GM19372 (cell line): ENCODE results near the gene ABCG8.
A peak's percentile ranks its signal among the peaks of the same experiment; 100 is the strongest.

Source experiments
- ATAC-seq: cut with Tn5 transposase; IDR thresholded peaks from one replicate; pipeline ENCODE4 v1.9.1; 2021; ENCODE audit warnings: mild to moderate bottlenecking, low read depth, moderate library complexity; ENCODE audit not compliant: unreplicated experiment

The ABCG8 gene

DNA sequence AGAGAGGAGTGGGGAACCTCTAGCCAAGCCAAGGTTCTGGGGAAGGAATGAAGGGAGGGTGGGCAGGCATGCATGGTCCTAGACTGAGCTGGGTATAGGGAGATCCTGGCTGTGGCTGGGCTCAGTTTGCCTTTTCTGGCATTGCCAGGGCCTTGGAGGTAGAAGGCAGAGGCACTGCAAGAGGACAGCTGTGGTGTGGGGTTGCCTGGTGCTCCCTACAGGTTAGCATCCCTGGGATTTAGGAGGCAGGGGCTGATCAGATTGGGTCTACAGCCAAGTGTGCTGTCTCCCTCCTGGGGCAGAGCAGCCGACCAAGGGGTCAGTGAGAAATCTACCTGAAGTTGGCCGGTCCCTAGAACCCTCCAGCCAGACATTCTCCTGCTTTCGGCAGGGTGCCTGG lies 15.9 kb downstream of the ABCG8 start:
- no peak for ATAC-seq

- no peak for ATAC-seq
These were observed 16.5 kb downstream of the ABCG8 start for GRCh38 chr2:43855292-43855691.

DNA sequence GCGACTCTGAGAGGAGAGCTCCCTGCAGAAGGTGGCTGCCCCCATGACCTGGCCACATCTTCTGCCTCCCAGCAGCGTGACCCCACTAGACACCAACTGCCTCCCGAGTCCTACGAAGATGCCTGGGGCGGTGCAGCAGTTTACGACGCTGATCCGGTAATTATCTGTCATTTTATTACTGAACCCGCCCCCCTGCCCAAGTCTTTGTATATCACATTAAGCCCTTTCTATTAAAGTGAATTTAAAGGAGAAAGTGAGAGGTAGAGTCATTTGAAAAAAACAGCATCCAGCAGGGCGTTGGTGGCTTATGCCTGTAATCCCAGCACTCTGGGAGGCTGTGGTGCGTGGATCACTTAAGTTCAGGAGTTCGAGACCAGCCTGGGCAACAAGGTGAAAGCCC lies 33.4 kb downstream of the ABCG8 start:
- ATAC-seq: no peak

DNA sequence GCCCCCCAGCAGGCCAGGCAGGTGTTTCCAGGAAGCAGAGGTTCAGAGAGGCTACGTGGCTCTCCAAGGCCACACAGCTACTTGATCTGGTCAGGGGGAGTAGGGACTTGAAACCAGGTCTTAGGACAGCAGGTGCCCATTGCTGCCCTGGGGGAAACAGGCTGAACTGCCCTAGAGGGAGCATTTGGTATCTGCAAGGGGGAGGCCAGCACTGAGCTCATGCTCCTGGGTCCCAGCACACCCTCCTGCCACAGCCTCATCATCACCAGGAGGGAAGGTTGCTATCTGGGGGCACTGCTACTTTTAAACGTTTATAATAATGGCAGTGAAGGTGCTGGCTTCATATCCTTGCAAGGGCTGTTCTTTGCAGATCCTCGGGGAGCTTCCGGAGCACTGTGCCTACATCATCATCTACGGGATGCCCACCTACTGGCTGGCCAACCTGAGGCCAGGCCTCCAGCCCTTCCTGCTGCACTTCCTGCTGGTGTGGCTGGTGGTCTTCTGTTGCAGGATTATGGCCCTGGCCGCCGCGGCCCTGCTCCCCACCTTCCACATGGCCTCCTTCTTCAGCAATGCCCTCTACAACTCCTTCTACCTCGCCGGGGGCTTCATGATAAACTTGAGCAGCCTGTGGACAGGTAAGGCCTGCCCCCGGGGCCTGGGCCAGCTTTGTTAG lies 36.1 kb downstream of the ABCG8 start:
- no peak for ATAC-seq

- peak; percentile 65 for ATAC-seq
These were observed 39.2 kb downstream of the ABCG8 start for GRCh38 chr2:43877782-43878464.

DNA sequence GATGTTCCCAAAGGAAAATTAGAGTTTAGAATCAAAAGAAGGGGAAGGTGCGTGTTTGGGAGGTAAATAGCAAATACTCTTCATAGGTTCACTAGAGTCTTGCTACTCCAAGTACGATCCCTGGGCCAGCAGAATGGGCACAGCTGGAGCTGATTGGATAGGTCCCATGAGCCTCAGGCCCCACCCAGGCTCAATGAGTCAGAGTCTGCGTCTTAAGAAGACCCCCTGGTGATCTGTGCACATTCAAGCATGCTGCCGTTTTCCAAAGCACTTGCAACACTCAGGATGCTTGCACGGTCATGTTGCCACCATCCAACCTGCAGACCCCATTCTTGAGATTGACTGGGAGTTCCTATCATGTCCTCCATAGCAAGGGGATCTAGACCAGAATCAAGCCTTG lies 40.5 kb downstream of the ABCG8 start:
- no peak for ATAC-seq

- ATAC-seq: no peak
These were observed 41.7 kb downstream of the ABCG8 start for GRCh38 chr2:43880471-43880870.

DNA sequence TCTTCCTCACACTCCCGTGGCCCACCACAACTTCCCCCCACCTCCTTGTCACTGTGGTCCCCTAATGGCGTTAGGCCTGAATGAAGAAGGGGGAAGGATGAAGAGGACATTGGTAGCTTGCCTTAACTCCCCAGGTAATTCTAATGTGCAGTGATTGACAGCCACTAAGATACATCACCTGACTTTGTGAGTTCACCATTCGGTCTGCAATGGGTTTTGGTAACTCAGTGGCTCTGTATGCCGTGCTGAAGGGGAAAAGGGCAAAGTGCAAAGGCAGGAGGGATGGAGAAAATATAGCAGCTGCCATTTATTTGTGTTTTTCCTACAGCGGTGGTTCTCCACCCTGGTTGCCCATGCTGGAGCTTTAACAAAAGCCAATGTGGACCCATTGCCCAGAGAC lies 42.2 kb downstream of the ABCG8 start:
- ATAC-seq: no peak

GRCh38 chr2:43882312-43882711 lies 43.5 kb downstream of the ABCG8 start:
- ATAC-seq: no peak

DNA sequence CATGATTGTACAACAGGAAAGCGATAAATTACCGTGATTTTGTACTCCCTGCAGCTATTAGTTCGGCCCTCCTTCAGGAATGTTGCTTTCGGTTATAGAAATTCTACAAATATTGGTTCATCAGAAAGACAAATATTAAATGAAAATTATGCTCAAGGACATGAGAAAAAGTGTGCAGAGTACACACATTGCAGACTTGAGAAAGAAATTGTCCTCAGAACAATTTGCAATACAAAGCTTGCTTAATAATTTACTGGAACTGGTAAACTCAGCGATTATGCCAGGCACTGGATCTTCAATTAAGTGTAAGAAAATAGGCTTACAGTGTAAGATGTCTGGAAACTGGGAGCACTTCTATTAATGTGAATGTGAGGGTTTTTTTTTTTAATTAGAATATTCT lies 45.9 kb downstream of the ABCG8 start:
- ATAC-seq: no peak

- ATAC-seq: no peak
These were observed 46.4 kb downstream of the ABCG8 start for GRCh38 chr2:43885132-43885632.

GRCh38 chr2:43887176-43887575 lies 48.4 kb downstream of the ABCG8 start:
- no peak for ATAC-seq

GRCh38 chr2:43889416-43889815 lies 50.6 kb downstream of the ABCG8 start:
- no peak for ATAC-seq

GRCh38 chr2:43890855-43891254 lies 52.1 kb downstream of the ABCG8 start:
- ATAC-seq: no peak

- no peak for ATAC-seq
These were observed 56.0 kb downstream of the ABCG8 start for GRCh38 chr2:43894743-43895142.

DNA sequence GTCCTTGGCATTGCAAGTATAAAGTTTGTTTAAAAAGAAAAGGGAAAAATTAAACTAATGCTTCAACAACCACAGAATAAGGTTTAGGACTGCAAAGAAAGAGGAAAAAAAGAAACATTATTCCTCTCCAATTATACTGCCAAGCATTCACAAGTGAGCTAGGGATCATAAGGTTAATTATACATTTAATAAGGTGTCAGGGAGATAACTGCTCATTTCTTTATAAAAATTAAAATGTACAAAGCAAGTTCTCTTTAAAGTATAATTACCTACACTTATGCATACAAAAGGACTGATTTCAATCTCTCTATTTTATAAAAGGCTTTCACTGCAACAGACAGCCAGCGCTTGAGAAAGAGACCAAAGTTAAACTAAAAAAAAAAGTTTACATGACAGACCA lies 58.1 kb downstream of the ABCG8 start:
- ATAC-seq: no peak

DNA sequence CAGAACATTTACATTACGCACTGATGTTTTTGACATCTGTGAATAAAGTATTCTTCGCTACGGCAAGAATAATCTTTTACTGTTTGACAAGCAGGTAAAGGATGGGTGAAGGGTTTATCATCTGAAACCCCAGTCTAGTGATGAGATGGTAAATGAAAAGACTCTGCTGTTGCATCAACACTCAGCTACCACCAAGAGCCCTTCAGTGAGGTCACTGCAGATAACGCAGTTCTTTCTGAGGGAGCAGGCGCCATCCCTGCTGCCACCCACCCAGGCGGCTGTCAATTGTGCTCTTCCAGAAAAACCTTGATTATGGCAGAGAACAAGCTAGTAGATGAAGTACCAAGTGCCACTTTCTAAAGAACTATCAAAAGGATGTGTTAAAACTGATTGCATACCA lies 58.7 kb downstream of the ABCG8 start:
- no peak for ATAC-seq

DNA sequence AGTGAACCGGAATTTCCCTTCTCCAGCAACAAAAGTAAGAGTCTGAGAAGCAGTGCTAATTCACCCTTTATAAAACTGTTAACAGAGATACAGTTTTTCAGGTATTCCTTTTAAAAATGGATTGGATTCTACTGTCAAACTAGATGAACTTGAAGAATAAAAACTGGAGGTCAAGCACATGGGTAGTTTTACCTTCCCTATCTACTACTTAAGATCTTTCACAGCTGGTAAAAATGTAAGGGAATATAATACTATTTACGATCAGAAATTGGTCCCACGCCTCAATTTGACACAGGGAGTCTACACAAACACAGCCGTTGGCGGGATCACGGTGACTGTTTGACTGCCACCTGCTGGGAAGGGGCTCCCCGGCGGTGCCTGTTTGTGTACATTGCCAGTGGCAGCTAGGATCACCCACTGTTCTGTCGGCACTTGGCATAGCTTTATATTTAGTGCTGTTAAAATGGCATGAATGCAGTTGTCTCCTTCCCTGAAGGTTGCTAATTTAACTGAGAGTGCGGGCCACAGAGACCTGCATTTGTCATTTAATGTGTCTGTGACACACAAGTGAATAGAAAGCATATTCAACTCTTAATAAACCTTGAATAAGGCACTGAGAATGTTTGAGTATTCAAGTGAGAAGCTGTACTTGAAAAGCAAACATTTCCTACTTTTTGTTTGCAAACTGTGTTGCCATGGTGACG lies 59.5 kb downstream of the ABCG8 start:
- ATAC-seq: no peak

DNA sequence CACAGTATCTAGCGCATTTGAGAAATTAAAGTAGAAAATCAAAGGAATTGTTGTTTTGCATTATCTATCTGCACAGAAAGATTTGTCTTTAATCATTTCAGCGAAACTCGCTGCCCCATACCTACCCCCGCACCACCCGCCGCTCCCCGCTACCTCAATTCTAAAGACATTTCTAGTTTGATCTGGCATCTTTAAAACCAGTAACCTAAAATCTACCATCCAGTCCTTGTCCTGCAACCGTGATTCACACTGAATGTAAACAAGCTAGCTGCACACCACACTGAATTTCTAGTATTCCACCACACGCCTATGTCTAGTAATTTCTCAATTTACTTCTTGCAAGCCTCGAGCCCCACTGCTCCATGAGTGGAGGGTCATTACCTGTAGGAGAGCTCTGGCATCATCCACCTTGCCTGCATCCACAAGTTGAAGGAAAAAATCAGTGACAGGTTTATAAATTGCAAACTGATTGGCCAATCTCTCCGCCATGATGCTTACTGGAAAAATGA lies 60.1 kb downstream of the ABCG8 start:
- ATAC-seq: no peak

DNA sequence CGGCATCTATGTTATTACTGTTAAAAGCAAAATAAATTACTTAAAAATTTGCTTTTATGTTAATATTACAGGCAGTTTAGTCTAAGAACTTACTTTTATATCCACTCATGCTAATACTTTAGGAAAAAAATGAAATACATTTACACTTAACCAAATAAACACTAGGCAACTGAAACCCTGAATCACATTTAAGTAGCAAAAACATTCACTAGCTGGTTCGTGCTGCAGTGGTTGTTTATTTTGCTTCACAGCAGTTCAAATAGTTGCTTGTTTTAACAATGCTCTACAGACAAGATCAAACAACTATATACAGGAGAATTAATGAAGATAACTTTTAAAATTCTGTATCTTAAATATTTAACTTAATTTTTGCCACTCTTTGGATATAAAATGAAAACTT lies 60.8 kb downstream of the ABCG8 start:
- ATAC-seq: no peak

DNA sequence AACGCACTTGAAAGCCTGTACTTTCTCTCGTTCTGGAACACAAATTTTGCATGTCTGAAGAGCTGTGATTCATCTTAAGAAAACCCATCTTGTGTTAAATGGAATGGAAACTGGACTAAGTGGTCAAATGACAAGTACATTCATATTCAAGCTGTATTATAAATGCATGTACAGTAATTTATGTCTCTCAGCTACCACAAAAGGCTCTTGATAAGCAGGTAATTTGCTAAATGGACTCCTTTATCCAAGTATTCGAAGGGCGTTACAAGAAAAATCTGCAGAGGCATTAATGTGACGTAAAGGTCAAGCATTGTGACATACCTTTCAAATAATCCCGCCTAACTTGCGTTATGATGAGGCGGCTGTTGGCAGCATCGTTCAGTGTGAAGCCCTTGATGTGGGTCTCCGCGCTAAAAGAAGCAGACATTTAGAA lies 66.6 kb downstream of the ABCG8 start:
- ATAC-seq: no peak
